DMS79 (cell line): ENCODE data around the gene ST6GALNAC4.
A peak's percentile ranks its signal among the peaks of the same experiment; 100 is the strongest.

ENCODE experiments used
- DNase-seq: peaks from one replicate; lab custom pipeline; 2025; lab: John Stamatoyannopoulos, UW

Gene ST6GALNAC4

DNA sequence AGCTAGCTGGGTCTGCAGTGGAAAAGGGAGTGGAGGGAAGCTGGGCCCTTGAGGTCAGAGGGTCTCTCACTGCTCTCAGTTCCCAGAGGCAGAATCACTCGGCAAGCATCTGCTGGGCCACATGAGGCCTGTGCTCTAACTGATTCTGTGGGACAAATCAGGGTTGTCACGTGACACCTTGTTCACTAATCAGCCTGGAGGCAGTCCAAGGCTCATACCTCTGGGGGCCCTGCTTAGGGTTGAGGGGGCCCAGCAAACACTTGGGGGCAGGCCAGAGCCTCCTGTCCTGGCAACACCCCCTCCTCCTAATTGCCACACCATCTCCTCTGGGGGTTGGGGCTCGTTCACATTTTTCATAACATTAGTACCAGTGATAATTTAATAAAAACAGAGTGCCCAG is 29.9 kb upstream of the ST6GALNAC4 start:
- DNase-seq = no peak

GRCh38 chr9:127945942-127946341 is 29.1 kb upstream of the ST6GALNAC4 start:
- DNase-seq = no peak

DNA sequence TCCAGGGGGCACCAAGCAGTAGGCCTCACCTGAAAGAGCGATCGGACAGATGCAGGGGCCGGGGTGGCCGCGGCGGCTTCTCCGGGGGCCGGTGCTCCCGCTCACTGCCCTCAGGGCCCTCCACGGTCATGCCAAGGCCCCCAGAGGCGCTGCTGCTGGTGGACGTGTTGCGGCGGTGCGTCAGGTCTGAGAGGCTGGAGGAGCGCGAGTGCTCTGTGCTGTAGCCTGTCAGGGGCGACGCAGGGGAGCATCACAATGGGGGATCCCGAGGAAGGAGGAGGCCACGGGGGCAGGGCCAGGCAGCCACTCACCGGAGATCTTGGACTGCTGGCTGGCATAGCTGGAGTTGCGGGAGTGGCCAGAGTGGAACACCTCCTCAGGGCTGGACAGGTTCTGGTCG is 28.5 kb upstream of the ST6GALNAC4 start:
- DNase-seq = no peak

DNA sequence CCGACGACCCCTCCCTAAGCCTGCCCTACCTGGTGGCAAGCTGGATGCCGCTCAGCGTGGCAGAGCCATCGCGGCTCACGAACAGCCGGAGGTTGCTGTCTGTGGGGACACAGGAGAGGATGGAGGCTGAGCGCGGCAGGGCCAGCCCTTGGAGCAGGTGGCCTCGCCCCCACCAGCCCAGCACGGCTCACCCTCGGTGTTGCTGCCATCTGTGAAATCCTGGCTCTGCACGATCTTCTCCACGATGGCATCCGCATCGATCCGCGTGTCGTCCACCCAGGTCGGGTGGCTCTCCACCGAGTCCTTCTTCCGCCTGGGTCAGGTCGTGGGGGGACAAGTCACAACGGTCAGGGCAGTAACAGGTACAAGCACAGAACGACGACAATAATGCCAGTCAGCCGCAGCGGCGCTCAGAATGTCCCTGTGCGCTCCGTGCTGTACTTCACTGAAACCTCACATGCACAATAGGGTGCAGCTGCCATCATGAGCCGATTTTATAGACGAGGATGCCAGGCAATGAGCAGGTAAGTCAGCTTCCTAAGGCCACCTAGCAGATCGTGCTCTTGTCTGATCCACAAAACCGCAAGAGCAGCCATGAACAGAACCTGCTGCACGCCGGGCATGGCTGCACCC is 27.9 kb upstream of the ST6GALNAC4 start:
- DNase-seq = no peak

DNA sequence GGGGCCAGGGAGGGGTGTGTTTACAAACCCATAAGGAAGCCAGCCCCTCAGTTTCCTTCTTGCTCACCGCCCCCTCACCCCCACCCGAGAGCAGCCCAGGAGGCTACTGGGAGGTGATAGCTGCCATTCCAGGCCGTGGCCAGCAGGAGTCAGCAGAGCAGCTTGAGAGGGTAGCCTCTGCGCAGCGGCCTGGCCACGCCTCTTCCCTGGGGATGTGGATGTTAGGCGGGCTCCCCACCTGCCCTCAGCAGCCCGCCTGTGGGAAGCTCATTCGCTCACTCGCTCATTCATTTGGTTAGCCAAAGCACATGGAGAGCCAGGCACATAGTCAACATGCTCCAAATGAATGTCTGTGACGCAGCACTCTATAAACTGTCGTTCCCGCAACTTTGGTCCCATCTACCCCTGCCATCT is 26.9 kb upstream of the ST6GALNAC4 start:
- DNase-seq = no peak

GRCh38 chr9:127943011-127943662 is 26.3 kb upstream of the ST6GALNAC4 start:
- DNase-seq = no peak

- peak; percentile 29 for DNase-seq
Observed at GRCh38 chr9:127942216-127943010, 25.6 kb upstream of the ST6GALNAC4 start.

DNA sequence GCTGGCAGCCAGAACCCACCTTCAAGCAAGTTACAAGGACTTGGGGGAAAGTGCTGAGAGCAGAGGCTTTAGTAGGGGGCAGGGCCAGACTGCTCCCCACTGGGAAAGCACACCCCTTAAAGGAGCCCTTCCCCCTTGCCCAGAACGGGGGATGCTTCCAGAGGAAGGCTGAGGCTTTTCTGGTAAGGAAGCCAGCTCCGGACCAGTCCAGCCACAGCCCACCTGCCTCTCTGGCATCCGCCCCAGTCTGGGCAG is 25.0 kb upstream of the ST6GALNAC4 start:
- no peak for DNase-seq

GRCh38 chr9:127941062-127941960 is 24.5 kb upstream of the ST6GALNAC4 start:
- DNase-seq = peak; percentile 59

GRCh38 chr9:127940593-127940992 is 23.8 kb upstream of the ST6GALNAC4 start:
- DNase-seq = no peak

DNA sequence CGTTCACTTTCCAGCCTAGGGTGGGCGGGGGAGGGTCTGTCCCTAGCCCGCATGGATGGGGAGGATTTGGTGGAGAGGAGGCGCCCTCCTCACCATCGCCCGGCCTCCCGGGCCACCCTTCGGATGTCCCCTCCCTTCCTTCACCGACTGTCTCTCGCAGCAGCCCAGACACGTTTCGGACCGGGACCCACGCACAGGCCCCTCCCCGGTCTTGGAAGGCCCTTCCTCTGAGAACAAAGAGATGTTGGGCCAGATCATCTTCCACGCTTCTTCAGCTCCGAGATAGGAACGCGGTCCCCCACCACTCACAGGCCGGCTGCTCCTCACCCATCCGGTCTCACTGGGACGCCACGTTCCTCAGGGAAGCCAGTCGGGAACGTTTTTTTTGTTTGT is 21.5 kb upstream of the ST6GALNAC4 start:
- DNase-seq = no peak

DNA sequence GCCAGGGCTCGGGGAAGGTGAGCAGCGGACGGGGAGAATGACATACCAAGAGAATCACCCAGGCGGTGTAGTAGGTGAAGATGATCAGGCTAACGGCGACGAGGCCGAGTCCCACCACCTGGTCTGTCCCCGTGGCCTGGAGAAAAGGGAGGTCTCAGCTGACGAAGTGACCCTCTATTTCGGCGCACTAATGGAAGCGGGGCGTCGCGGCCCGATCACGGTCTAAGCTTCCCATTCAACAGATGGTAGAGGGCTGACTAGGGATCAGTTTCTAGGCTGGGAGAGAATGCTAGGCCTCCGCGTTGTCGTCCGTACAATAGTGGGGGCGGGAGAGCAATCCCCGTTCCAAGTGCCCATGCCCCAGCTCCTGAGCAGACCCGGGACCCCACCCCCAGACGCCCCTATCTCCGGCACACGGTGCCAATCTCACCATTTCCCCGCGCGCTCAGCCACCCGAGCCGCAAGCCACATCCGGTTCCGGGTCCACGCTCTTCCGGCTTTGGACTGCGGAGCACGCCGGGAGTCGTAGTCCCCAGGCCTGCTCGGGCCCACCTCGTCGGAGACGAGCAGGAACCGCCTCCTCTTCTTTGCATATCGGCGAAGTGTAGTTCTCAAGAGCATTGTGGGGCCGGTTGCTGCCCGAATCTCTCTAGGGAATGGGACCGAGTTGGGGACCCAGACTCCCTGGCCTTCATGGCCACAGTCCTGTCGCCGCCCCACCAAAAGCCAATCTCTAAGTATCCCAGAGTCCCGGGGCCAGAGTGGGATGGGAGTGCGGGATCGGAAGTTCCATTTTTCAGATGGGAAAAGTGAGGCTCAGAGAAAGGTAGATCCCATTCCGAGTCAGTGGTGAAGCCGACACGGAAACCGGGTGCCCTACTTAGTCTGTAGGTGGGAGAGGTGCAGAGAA is 20.8 kb upstream of the ST6GALNAC4 start, which contains the start of gene DPM2:
Gene DPM2, minus strand, starts transcription at position 467 of the 910 bp plus-strand sequence. Its CDS starts 34 bp downstream, at position 433.
- peak; percentile 72 for DNase-seq

GRCh38 chr9:127937056-127937387 is 20.2 kb upstream of the ST6GALNAC4 start:
- no peak for DNase-seq

DNA sequence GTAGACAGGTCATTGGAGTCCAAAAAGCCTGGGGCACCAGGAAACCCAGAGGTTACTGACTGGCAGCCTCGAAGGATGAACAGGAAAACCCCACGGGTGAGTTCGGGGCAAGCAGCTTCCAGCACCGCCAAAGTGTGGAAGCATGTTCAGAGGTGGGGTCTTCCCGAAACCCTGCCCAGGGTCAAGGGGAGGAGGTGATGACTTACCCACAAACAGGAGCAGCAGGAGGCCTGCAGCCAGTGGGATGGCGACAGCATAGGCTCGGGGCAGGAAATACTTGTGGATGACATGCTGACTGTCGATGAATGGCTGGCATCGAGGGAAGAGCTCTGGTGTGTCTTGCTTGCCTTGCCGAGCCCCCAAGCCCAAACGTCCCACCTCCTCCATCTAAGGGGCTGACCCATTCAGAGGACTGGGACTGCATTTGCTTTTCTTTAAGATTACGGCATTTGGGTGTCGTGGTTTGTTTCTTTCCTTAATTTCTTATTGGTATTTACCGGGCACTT is 19.6 kb upstream of the ST6GALNAC4 start:
- no peak for DNase-seq

DNA sequence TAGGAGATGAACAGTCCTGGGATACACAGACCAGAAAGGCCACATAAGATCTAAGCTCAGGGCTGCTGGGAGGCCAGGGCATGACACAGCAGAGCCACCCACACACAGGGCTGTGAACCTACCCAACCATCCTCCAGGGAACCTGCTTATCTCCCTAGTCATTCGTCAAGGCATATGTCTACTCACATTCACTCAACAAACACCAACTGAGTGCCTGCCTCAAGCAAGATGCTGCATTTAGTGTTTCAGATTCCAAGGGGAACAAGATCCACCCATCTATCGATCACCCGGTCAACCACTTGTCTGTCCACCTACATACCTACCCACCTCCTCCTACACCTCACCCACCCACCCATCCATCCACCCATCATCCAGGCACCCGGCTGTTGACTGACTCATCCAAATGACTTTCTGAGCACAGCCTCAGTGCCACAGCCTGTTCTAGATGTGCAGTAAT is 19.0 kb upstream of the ST6GALNAC4 start:
- no peak for DNase-seq

DNA sequence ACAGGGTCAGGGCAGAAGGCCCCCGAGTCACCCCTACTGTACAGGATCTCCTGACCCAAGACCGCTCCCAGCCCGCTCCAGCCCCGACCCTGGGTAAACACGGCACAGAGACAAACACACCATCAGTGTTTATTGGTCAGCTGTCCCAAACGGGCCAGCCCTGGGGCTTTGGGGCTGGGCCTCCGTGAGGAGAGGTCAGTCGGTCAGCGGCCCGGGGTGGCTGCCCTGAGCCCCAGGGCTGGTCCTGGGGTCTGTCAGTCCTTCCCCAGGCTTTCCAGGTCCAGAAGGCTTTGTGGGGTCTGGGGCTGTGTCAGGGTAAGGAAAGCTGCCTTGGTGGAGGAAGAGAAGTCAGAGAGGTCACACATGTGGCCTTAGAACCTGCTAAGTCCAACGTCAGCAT is 18.1 kb upstream of the ST6GALNAC4 start:
- no peak for DNase-seq

DNA sequence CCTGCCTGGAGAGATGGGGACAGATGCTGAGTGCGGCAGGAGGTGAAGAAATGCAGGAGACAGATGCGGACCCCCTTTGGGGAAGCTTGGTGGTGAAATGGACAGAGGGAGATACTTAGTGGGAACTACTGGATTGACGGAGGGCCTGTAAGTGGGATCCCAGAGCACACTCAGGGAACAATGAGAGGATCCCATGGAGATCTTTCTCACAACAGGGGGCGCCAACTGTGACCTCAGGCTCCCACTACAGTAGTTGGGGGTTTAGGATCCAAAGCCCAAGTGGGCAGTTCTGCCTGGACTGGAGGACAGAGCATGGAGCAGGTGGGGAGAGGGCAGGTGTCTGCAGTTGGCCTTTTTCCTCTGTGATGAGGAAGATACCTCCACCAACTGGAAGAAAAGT is 17.4 kb upstream of the ST6GALNAC4 start:
- DNase-seq = no peak

DNA sequence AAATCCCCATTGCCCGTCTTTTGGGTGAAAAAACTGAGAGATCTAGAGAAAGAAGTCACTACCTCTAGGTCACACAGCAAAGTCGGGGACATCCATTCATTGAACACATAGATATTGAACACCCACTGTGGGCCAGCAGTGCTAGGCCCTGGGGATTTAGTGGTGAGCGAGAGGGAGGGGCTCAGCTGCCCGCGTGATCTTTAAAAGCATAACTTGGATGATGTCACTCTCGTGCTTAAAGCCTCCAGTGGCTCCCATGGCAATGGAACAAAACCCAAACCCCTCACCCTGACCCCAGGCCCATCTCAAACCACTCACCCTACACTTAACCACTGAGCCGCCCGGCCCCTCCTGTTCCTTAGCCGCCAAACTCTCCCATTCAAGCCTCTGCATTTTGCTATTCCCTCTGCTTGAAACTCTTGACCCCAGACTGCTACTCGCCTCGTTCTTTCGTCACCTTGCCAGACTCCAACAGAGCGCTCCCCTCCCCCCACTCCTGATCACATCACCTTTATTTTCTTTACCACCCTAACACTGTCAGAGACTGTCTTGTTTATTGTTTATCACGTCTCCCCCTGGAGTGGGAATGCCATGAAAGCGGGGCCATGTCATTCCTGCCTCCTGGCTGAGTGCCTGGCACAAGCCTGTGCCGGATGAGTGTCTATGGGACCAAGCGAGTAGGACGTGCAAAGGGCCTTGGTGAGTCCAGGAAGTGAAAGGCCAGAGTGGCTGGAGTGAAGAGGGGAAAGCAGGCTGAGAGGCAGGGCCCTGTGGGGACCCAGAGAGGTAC is 14.4 kb upstream of the ST6GALNAC4 start:
- peak; percentile 69 for DNase-seq

GRCh38 chr9:127930231-127931091 is 13.6 kb upstream of the ST6GALNAC4 start, which contains the start of gene PIP5KL1:
TSS of gene PIP5KL1 (minus strand) at chr9:127930777. CDS start at chr9:127930752, 25 bp downstream.
- DNase-seq = peak; percentile 66
